Loucy (cell line): ENCODE data around the gene PCDHGA1.

Source experiments
- H2AFZ ChIP-seq: fragments of 200-600 bp; sonication (generic); 2 replicates; pipeline ENCODE4 v1.6.0; 2016; ENCODE audit warnings: antibody characterized with exemption, mild to moderate bottlenecking, low read length, moderate library complexity
- H3F3A ChIP-seq: fragments of 200-600 bp; 2 replicates; pipeline ENCODE4 v1.6.0; 2016; ENCODE audit warnings: antibody characterized with exemption, low read depth, mild to moderate bottlenecking
- H3K27me3 ChIP-seq: fragments of 200-600 bp; sonication (generic); 2 replicates; pipeline ENCODE4 v1.6.1; 2014; ENCODE audit warnings: low read length, mild to moderate bottlenecking; ENCODE audit not compliant: insufficient read depth, poor library complexity, severe bottlenecking
- H3K36me3 ChIP-seq: fragments of 200-600 bp; sonication (generic); 2 replicates; pipeline ENCODE4 v1.6.1; 2016; ENCODE audit warnings: low read length; ENCODE audit not compliant: insufficient read depth
- H3K4me1 ChIP-seq: fragments of 200-600 bp; sonication (generic); 2 replicates; pipeline ENCODE4 v1.5.1; 2014; ENCODE audit warnings: low read length, mild to moderate bottlenecking; ENCODE audit not compliant: insufficient read depth, poor library complexity, severe bottlenecking
- H3K4me2 ChIP-seq: fragments of 200-600 bp; sonication (generic); 2 replicates; pipeline ENCODE4 v1.6.0; 2014; ENCODE audit warnings: antibody characterized with exemption, low read length, low read depth, mild to moderate bottlenecking; ENCODE audit not compliant: poor library complexity, severe bottlenecking
- H3K4me3 ChIP-seq: fragments of 200-600 bp; sonication (generic); 2 replicates; pipeline ENCODE4 v1.5.1; 2014; ENCODE audit warnings: low read length, mild to moderate bottlenecking, mixed read lengths; ENCODE audit not compliant: poor library complexity, severe bottlenecking
- H3K79me2 ChIP-seq: fragments of 200-600 bp; sonication (generic); 2 replicates; pipeline ENCODE4 v1.6.1; 2014; ENCODE audit warnings: low read length; ENCODE audit not compliant: insufficient read depth
- H3K9ac ChIP-seq: fragments of 200-600 bp; sonication (generic); 2 replicates; pipeline ENCODE4 v1.6.0; 2014; ENCODE audit warnings: mild to moderate bottlenecking, low read depth, low read length, moderate library complexity; ENCODE audit not compliant: poor library complexity, severe bottlenecking
- H3K9me2 ChIP-seq: fragments of 200-600 bp; sonication (generic); replicated peaks from 2 replicates; pipeline ENCODE4 v1.6.1; 2016; ENCODE audit warnings: low read depth, low read length, mixed read lengths
- H3K9me3 ChIP-seq: fragments of 200-600 bp; sonication (generic); 2 replicates; pipeline ENCODE4 v1.6.1; 2014; ENCODE audit warnings: mild to moderate bottlenecking, antibody characterized with exemption, low read length, low read depth; ENCODE audit not compliant: insufficient read depth
- H4K20me1 ChIP-seq: fragments of 200-600 bp; sonication (generic); 2 replicates; pipeline ENCODE4 v1.6.0; 2014; ENCODE audit warnings: antibody characterized with exemption, low read length, mild to moderate bottlenecking; ENCODE audit not compliant: insufficient read depth, poor library complexity, severe bottlenecking
- CTCF ChIP-seq: fragments of 200-600 bp; sonication (generic); conservative IDR thresholded peaks from 2 replicates; pipeline ENCODE4 v1.5.1; 2014; ENCODE audit warnings: mild to moderate bottlenecking, antibody characterized with exemption, low read length
- EZH2phosphoT487 ChIP-seq: fragments of 200-600 bp; IDR thresholded peaks from 2 replicates; pipeline ENCODE4 v1.6.1; 2018; ENCODE audit warnings: antibody characterized with exemption, mild to moderate bottlenecking, moderate library complexity, borderline replicate concordance

Gene PCDHGA1

GRCh38 chr5:141559461-141559860, 229.1 kb downstream of the PCDHGA1 start:
- H3K79me2 ChIP-seq: no peaks in the 10 kb centered on the region; the same call in 1 of the 2 replicates
- H3K9me3 ChIP-seq: no peaks in the 10 kb centered on the region
- peaks cover 8% of the 10 kb centered on the region for H4K20me1 ChIP-seq
- peaks cover 92% of the 10 kb centered on the region for H3K36me3 ChIP-seq
- no peaks in the 10 kb centered on the region for H3K27me3 ChIP-seq
- no peaks in the 10 kb centered on the region for H3K9me2 ChIP-seq
- no peak overlapping the region for H3K4me3 ChIP-seq
- TF ChIP-seq EZH2phosphoT487: no peak
- no peak overlapping the region for H3K4me2 ChIP-seq
- no peak overlapping the region for H2AFZ ChIP-seq
- H3K9ac ChIP-seq: no peak overlapping the region
- no peaks in the 10 kb centered on the region for H3F3A ChIP-seq
- no peaks in the 10 kb centered on the region for H3K4me1 ChIP-seq

- H3K27me3 ChIP-seq: no peaks in the 10 kb centered on the region
- no peak overlapping the region for H2AFZ ChIP-seq
- no peaks in the 10 kb centered on the region for H3K9me3 ChIP-seq
- no peak overlapping the region for H3K4me2 ChIP-seq
- no peaks in the 10 kb centered on the region for H3K9me2 ChIP-seq
- no peaks in the 10 kb centered on the region for H3K4me1 ChIP-seq
- H3K4me3 ChIP-seq: no peak overlapping the region
- no peak overlapping the region for H3K9ac ChIP-seq
- H3K36me3 ChIP-seq: peaks cover 92% of the 10 kb centered on the region; the same call in 1 of the 2 replicates
- TF ChIP-seq CTCF (no peak), EZH2phosphoT487 (no peak)
- H3F3A ChIP-seq: no peaks in the 10 kb centered on the region
- no peaks in the 10 kb centered on the region; the same call in 1 of the 2 replicates for H3K79me2 ChIP-seq
- peaks cover 8% of the 10 kb centered on the region for H4K20me1 ChIP-seq
Measured at GRCh38 chr5:141560151-141560550, 229.8 kb downstream of the PCDHGA1 start.

- Histone ChIP-seq H3K4me2 (no peak overlapping the region), H3K4me3 (no peak overlapping the region), H3K27me3 (no peaks in the 10 kb centered on the region), H4K20me1 (peaks cover 8% of the 10 kb centered on the region), H3K9ac (no peak overlapping the region), H3K9me2 (no peaks in the 10 kb centered on the region), H3K36me3 (peaks cover 93% of the 10 kb centered on the region; the same call in 1 of the 2 replicates), H3K9me3 (no peaks in the 10 kb centered on the region), H3K79me2 (no peaks in the 10 kb centered on the region; the same call in 1 of the 2 replicates), H2AFZ (no peak overlapping the region), H3F3A (no peaks in the 10 kb centered on the region), H3K4me1 (no peaks in the 10 kb centered on the region)
- TF ChIP-seq CTCF (no peak; the same call in 1 of the 2 replicates), EZH2phosphoT487 (no peak)
Measured at GRCh38 chr5:141560725-141561483, 230.6 kb downstream of the PCDHGA1 start.
